NCI-H2081 treated with DMSO at 0.1 percent for 48 hours (cell line): Measurements from ENCODE around the gene KIF25.

ENCODE experiments used
- DNase-seq: peaks from one replicate; lab custom pipeline; 2025; lab: John Stamatoyannopoulos, UW

KIF25 gene

DNA sequence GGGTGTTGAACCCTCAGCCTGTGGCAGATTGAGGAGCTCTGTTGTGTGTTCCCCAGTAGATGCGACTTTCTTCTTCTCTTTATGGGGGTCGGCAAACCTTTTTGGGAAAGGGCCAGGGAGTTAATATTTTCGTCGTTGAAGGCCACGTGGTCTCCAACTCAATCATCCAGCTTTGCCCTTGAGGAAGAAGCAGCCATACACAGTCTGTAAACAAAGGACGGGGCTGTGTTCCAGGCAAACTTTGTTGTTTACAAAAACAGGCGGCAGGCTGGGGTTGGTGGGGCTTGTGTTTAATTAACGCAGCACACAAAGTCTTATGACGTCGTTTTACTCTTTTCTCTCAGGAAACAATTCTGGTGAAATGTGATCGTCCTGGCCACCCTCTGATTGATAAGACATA is 20.2 kb downstream of the KIF25 start:
- DNase-seq, result no peak

DNA sequence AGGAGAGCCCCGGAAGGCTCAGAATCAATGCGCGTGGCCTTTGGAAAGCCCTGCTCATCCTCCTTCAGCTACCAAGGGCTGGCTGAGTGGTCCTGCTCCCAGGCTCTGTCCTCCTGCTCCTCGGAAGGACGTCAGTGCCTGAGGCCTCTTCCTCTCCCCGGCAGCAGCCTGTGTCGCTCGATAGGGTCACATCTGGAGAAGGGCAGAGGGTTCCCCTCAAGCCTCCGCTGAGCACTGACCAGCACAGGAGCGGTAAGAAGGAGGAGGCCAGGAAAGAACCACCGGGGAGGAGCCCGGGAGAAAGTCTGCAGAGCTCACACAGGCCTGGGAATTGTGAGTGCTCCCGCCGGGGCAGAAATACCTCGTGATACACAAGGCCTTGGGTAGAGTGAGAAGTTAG is 21.2 kb downstream of the KIF25 start:
- no peak for DNase-seq

DNA sequence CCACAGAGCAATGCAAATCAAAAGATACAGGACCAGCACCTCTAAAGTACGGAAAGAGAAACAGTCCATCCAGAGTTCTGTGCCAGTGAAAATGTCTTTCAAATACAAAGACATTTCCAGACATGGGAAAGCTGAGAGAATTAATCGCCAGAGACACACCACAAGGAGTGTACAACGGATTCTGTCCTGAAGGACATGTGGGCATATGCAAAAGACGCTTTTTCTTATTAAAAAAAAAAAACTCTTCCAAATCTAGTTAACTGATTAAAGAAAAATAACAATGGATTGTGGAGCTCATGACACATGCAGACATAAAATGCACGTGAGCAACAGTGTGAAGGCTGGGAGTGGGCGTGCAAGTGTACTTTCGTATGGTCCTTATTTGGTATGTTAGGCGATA is 22.8 kb downstream of the KIF25 start:
- DNase-seq, result no peak

DNA sequence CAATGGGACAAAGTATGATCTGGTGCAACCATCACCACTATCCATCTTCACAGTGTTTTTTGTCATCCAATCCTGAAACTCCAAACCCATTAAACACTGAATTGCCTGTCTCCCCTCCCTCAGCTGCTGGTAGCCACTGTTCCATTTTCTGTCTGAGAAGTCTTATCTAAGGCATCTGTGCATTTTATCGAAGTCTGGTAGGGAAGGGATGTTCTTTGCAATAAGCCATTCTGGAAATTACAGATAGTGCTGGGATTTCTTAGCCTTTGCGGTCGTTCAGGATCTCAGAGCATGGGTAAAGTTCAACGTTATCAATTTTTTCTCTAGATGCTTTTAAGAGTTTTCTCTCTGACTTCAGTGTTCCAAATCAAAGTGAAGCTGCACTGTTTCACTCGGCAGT is 24.1 kb downstream of the KIF25 start:
- no peak for DNase-seq

GRCh38 chr6:168022488-168023321 is 25.2 kb downstream of the KIF25 start:
- DNase-seq, result no peak

DNA sequence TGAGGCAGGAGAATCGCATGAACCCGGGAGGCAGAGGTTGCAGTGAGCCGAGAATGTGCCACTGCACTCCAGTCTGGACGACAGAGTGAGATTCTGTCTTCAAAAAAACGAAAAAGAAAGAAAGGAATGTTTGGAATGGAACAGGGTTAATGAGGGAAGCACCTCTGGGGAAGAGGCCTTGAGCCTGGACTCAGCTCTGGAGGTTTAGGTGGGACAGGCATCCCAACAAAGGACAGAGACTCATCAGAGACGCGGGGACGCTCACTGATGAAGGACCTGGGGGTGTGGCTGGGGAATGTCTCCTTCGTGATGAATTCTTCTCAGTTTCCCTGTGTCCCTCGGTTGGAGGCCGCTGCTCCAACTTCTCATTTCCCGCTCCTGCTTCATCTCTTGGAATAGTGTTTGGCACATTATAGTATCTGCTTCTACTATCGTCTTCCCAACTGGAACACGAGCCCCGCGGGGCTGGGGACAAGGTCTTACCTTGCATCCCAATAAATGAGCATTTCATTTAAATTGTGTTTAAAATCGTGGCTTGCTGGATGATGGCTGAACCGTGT is 27.6 kb downstream of the KIF25 start:
- DNase-seq, result no peak

DNA sequence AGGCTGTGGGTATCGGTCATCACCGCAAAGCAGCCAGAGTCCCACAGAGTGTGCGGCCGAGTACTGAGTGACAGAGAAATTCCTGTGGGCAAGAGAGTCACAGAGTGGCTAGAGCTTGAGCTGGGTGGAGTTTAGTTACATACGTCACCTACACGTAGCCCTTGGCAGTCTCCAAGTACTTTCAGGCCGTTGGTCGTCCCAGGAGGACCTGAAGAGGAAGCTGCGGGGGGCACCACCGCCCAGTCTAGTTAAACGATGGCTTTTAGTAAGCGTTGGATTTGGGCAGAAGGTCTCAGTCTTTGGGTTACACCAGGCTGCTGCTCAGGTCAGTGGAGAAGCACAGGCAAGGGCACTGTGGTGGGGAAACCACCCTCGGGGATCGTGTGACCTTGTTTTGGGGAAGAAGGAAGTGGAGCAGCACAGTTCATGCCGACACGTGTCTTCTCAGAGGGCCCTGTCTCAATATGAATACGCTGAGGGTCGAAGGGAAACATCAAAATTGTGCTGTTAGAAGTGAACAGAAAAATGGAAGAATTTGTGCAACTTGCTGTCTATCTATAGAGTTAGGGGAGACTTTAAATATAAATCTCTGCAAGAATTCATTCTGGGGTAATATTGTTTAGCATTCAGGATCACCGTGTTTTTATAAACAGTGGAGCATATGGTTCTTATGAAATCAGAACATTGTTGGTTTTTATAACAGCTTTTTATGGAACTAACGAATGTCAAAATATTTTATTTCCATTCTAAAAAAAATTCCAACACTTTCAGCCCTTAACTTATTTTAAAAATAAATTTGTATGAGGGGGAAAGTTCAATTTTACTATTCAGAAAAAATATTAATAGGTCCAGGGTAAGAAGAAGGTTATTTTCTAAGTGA is 28.6 kb downstream of the KIF25 start:
- no peak for DNase-seq

DNA sequence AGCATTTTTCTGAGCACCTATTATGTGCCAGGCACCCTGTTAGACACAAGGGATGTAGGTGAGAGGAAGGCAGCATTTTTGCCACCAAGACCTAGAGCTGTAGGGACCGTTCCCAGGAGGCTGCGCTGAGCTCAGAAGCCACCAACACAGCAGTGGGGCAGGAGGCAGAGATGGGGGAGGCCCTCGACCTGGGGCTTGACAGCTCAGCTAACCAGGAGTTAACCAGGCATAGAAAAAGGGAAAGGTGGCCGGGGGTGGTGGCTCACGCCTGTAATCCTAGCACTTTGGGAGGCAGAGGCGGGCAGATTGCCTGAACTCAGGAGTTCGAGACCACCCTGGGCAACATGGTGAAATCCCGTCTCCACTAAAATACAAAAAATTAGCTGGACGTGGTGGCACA is 29.5 kb downstream of the KIF25 start:
- no peak for DNase-seq

DNA sequence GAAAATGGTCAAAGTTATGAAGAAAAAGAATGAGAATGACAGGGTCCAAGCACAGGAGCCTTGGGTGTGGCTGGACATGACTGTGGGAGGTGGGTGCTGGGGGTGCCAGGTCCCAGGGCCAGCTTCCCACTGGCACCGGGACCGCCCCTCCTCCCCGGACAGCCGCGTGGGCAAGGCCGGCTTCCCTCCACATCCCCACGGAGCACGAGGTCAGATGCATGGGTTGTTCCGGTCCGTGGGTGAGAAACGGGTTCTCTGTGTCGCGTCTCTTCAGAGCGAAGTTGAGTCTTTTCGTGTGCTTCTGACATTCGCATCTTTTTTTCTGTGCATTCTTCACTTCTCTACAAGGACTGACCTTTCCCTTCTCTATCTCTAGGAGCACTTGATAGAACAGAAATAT is 30.1 kb downstream of the KIF25 start:
- no peak for DNase-seq

DNA sequence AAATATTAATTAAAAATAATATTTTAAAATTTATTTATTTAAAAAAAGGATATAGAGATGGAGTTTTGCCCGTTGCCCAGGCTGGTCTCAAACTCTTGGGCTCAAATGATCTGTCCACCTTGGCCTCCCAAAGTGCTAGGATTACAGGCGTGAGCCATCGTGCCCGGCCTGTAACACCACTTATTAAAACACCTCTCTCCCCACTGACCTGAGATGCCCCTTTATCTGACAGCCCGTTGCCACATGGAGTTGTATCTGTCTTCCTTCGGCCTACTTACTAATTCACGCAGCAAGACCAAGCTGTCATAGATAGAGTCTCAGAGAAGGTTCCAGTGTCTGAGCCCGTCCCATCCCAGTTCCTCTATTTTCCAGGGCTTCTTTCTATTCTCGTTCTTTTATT is 30.7 kb downstream of the KIF25 start:
- DNase-seq, result no peak

GRCh38 chr6:168029459-168030217 is 32.2 kb downstream of the KIF25 start:
- DNase-seq, result no peak

DNA sequence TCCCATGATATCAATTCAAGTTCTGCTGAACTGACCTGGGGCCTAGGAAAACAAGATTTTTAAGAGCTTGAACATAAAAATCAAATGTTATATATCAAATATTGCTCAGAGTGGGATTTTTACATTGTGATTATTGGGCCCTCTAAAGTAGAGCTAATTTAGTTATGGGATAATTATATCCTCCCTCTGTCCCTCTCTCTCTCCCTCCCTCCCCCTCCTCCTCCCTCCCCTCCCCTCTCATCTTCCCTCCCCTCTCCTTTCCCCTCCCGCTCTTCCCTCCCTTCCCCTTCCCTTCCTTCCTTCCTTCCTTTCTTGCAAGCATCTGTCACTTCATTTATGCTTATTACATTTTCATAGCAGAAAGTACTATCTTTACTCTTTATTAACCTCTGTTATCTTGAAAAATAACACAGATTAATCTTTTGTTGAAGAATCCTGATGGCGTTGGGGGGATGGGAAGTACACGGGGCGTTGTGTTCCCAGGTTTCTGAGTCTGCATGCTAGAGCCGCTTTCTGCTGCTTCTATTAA is 32.8 kb downstream of the KIF25 start:
- no peak for DNase-seq

DNA sequence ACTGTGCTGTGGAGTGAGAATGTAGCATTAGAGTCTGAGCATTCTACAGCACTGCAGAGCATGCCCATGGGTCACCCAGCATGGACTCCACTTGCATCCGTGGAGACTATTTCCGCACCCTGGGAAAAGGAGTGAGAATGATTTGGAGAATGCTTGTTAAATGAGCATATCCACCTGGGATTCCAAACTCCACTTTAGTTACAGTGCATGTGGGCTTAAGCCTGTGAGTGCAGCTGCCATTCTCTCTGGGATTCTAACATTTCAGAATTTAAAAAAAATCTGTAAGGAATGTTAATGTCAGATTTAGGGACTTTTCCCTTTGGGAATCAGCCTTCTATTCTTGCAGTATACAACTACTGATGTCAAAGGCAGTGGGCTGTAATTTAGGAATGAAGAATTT is 33.4 kb downstream of the KIF25 start:
- DNase-seq, result no peak

GRCh38 chr6:168031411-168031971 is 34.0 kb downstream of the KIF25 start:
- no peak for DNase-seq

DNA sequence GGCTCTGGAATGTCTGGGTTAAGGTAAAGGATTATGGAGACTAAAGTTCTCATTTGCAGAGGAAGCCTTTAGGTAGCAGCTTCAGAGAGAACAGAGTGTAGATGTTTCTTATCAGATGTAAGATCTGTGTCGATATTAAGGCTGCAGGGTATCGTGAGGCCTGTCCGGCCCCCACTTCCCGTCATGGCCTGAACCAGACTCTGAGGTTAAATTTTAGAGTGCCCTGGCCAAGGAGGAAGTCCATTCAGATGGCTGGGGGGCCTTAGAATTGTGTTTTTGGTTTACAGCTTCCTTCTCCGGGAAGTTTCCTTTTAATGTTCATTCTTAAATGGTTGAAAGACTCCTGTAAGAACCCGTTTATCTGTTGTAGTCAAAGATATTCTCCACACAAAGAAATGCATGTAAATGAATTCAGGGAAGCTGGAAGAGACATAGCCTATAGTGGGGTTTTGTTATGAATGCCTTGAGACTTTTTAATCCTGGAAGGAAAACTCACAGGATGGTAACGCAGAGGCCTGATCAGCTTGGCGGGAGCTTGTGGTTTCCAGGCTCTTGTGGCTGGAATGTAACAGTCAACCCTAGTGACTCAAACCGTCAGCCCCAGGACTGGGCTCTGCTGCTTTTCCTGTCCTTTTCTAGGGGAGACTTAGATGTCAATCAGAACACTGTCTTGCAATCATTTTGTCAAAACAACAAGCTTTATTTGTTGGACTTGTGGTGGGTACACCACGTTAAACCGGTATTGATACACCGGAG is 34.7 kb downstream of the KIF25 start:
- no peak for DNase-seq

DNA sequence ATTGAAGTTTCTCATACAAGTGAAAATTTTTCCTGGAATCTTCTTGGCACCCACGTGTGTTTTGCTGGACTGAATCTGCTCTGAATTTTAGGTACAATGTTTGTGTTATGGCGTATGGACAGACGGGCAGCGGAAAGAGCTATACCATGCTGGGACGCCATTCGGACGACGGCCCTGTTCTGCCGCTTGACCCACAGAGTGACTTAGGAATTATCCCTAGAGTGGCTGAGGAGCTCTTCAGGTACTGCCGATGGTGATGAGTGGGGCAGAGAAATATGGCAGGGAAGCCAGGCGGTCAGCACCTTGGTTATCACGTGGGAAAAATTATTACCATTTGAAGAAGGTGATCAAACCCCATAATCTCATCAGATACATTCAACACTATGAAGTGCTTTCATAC is 36.3 kb downstream of the KIF25 start:
- DNase-seq, result no peak

DNA sequence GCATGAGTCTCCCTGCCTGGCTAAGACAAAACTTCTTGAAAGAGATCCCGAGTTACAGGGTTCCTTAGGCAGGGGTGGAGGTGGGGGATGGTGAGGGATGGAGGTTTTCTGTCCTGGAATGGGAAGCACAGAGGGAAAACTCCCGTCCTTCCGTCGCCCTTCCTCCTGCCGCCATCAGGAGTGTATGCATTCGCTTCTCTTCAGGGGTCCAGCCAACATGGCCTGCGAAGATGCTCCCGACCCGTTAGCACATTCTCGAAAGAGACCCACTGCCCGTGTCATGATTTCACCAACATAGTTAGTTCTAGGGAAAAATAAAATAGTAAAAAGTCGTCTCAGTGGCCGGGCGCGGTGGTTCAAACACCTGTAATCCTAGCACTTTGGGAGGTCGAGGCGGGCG is 37.1 kb downstream of the KIF25 start:
- no peak for DNase-seq

DNA sequence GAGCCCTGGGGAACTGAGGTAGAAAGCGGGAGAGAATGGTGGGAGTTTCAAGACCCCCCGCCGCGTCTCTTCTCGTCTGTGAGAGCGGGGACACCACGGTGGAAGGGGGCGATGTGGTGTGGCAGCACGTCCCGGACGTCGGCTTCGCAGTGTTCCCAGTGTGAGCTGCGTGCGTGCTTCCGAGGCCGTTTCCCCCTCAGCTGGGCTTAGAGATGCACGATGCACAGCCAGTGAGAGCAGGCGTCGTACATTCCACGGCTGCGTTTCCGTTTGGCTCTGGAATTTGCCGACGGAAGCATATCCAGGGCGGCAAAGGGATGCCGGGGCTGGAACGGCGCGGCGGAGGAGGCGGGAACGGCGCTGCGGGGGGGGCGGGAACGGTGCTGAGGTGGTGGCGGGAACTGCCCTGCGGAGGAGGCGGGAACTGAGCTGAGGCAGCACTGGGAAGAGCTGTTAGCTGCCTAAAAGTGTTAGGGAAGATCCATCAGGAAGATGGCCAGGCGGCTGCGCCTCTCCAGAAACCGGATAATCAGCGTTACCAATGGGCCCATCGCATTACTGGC is 37.7 kb downstream of the KIF25 start:
- no peak for DNase-seq

DNA sequence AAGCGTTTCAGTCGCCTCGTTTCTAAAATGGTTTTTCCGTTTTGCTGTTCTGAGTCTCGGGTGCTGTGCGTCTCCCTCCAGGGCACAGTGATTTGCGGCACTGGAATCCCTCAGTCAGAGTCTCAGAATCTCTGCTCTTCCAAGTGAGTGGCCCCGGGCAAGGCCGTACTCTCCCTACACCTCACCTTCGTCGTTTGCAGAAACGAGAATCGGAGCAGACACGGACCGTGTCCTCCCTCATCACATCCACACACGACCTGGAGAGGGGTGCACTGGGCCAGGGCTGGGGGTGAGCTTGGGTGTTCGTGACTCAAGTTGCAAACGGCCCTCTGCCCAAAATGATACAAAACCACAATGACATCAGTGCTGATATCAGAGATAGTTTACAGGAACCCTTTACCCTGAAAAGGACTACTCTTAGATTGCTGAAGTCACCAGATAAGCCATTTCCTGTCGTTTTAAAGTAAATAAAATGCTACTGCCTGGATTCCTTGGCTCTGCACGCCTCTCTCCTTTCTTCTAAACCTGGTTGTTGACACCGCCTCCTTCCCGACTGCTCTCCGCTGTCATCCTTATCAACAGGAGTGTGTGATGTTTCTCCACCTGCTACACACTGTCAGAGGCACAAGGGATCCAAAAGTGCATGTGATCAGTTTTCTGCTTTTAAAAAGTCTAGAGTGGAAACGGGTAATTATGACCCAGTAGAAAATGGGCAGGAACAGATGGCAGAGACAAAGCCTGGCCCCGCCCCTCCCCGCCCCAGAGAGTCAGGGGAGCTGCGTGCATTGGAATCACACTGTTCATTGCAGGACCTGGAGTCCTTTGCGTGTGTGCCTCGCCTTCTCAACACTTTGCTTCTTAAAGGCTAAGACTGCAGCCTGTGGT is 38.4 kb downstream of the KIF25 start:
- no peak for DNase-seq

- no peak for DNase-seq
Observed at GRCh38 chr6:168037242-168037641, 39.8 kb downstream of the KIF25 start.
